Measurements from ENCODE around the gene LPCAT1.

Gene LPCAT1

DNA sequence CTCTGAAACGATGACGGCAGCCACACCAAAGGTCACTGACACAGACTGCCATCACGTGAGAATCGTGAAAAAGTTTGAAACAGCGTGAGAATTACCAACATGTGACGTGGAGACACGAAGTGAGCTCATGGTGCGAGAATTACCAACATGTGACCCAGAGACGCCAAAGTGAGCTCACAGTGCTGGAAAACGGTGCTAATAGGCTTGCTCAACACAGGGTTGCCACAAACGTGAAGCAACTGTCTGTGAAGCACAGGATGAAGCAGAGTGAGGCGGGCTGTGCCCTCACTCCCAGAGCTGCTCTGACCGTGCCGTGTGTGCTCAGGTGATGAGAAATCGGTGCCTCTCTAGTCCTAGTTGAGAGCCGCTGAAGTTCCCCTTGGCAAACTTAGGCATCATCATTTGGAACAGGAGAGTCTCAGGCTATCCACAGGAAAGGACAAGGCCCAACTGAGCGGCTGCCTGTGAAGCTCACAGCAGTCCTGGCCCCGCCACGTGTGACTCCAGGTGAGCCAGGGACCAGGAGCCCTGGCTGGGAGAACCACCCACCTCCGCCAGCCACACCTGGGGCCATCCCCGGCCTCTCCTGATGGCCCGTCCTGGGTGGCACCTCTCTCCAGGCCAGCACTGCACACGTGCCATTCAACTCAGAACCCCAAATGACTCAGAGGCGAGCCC is 48.8 kb downstream of the LPCAT1 start:
- TF ChIP-seq, protein P1, sequence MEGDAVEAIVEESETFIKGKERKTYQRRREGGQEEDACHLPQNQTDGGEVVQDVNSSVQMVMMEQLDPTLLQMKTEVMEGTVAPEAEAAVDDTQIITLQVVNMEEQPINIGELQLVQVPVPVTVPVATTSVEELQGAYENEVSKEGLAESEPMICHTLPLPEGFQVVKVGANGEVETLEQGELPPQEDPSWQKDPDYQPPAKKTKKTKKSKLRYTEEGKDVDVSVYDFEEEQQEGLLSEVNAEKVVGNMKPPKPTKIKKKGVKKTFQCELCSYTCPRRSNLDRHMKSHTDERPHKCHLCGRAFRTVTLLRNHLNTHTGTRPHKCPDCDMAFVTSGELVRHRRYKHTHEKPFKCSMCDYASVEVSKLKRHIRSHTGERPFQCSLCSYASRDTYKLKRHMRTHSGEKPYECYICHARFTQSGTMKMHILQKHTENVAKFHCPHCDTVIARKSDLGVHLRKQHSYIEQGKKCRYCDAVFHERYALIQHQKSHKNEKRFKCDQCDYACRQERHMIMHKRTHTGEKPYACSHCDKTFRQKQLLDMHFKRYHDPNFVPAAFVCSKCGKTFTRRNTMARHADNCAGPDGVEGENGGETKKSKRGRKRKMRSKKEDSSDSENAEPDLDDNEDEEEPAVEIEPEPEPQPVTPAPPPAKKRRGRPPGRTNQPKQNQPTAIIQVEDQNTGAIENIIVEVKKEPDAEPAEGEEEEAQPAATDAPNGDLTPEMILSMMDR (IDR thresholded peaks at IDR 0.05; ENCODE audit: low read depth, low read length) = no peak
- DNase-seq (ENCODE audit: extremely low read depth, low read depth) = no peak

GRCh38 chr5:1474183-1474839 is 49.4 kb downstream of the LPCAT1 start:
- TF ChIP-seq, protein P1 (IDR thresholded peaks at IDR 0.05; ENCODE audit: low read depth, low read length) = no peak
- no peak for DNase-seq (ENCODE audit: extremely low read depth, low read depth)

GRCh38 chr5:1473746-1474145 is 50.0 kb downstream of the LPCAT1 start:
- TF ChIP-seq, protein P1 (IDR thresholded peaks at IDR 0.05; ENCODE audit: low read depth, low read length) = no peak
- DNase-seq (ENCODE audit: extremely low read depth, low read depth) = no peak

- TF ChIP-seq, protein P1 (IDR thresholded peaks at IDR 0.05; ENCODE audit: low read depth, low read length) = no peak
- DNase-seq (ENCODE audit: extremely low read depth, low read depth) = no peak
Measured at GRCh38 chr5:1472964-1473628, 50.7 kb downstream of the LPCAT1 start.

GRCh38 chr5:1471997-1472963 is 51.5 kb downstream of the LPCAT1 start:
- TF ChIP-seq, protein P1 (IDR thresholded peaks at IDR 0.05; ENCODE audit: low read depth, low read length) = no peak
- DNase-seq (ENCODE audit: extremely low read depth, low read depth) = no peak

DNA sequence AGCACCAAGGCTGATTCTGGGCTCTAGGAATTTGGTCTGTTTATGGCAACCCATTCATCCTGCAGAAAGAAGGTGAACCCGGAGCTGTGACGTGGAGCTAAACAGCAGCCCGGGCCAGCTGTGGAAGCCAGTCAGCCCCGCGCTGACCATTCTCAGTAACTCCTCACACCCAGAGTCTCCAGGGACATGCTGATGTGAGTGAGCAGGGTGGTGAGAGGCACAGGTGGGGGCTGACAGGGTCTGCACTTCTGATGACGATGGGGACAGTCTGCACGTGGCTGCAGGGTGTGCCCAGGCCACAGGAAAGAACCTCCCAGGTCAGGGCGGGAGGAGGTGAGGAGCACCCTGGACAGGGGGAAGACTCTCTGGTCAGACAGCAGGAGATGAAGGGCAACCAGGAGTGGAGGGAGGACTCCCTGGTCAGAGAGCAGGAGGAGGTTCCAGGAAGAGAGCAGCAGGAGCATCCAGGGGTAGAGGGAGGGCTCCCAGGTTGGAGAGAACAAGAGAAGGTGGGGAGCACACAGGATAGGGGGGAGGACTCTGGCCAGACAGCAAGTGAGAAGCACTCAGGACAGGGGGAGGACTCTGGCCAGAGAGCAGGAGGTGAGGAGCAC is 52.4 kb downstream of the LPCAT1 start:
- TF ChIP-seq, protein P1 (IDR thresholded peaks at IDR 0.05; ENCODE audit: low read depth, low read length) = no peak
- DNase-seq (ENCODE audit: extremely low read depth, low read depth) = no peak

Data from AG09319 (cell line).